PC-3 (cell line): ENCODE data around the gene FCSK.

Experiments used
- CTCF ChIP-seq: fragments of 300-600 bp; sonication (generic); conservative IDR thresholded peaks from 2 replicates; pipeline ENCODE4 v1.5.1; 2017; ENCODE audit warnings: antibody characterized with exemption, low read depth, mild to moderate bottlenecking, low read length
- EZH2 ChIP-seq: fragments of 300-600 bp; sonication (generic); IDR thresholded peaks from one replicate; pipeline ENCODE4 v1.6.1; 2017; ENCODE audit warnings: antibody characterized with exemption, mild to moderate bottlenecking, low read length; ENCODE audit not compliant: unreplicated experiment
- EZH2phosphoT487 ChIP-seq: fragments of 300-600 bp; sonication (generic); IDR thresholded peaks from 2 replicates; pipeline ENCODE4 v1.6.1; 2018; ENCODE audit warnings: mild to moderate bottlenecking, antibody characterized with exemption, low read length, borderline replicate concordance

- TF ChIP-seq CTCF (no peak), EZH2 (no peak), EZH2phosphoT487 (no peak)
Measured at GRCh38 chr16:70484867-70485266, 30.5 kb downstream of the FCSK start.
